ENCODE results near the gene ASCC2. TPM values are rescaled to one million over a fixed set of nuclear protein-coding genes. Genes with fewer than 3 reads are reported as not detected.
A peak's percentile ranks its signal among the peaks of the same experiment; 100 is the strongest.

The ASCC2 gene
- total RNA-seq, 1 donor: 33.6 TPM

GRCh38 chr22:29801796-29802195, 36.3 kb downstream of the ASCC2 start:
- TF ChIP-seq CTCF (IDR thresholded peaks at IDR 0.05; ENCODE audit: insufficient read depth, low read length): no peak
- no peak overlapping the region for H3K4me3 ChIP-seq (ENCODE audit: low read depth, low read length)
- DNase-seq (ENCODE audit: low read depth): no peak

- DNase-seq (ENCODE audit: low read depth): no peak
Observed at GRCh38 chr22:29801153-29801552, 36.9 kb downstream of the ASCC2 start.

GRCh38 chr22:29799217-29799680, 38.8 kb downstream of the ASCC2 start:
- TF ChIP-seq CTCF (IDR thresholded peaks at IDR 0.05; ENCODE audit: insufficient read depth, low read length): peak; percentile 28
- DNase-seq (ENCODE audit: low read depth): peak; percentile 96
- H3K4me3 ChIP-seq (ENCODE audit: low read depth, low read length): peak overlapping the region; percentile 33

More at GRCh38 chr22:29801153-29801552, 36.9 kb downstream of the ASCC2 start:
- TF ChIP-seq CTCF (IDR thresholded peaks at IDR 0.05; ENCODE audit: insufficient read depth, low read length): no peak
- no peak overlapping the region for H3K4me3 ChIP-seq (ENCODE audit: low read depth, low read length)

GRCh38 chr22:29798801-29799200, 39.3 kb downstream of the ASCC2 start:
- peak overlapping the region; percentile 33 for H3K4me3 ChIP-seq (ENCODE audit: low read depth, low read length)
- no peak for DNase-seq (ENCODE audit: low read depth)
- no peak for TF ChIP-seq CTCF (IDR thresholded peaks at IDR 0.05; ENCODE audit: insufficient read depth, low read length)

- no peak overlapping the region for H3K4me3 ChIP-seq (ENCODE audit: low read depth, low read length)
- no peak for TF ChIP-seq CTCF (IDR thresholded peaks at IDR 0.05; ENCODE audit: insufficient read depth, low read length)
- no peak for DNase-seq (ENCODE audit: low read depth)
Observed at GRCh38 chr22:29798318-29798717, 39.8 kb downstream of the ASCC2 start.

- no peak for TF ChIP-seq CTCF (IDR thresholded peaks at IDR 0.05; ENCODE audit: insufficient read depth, low read length)
- H3K4me3 ChIP-seq (ENCODE audit: low read depth, low read length): no peak overlapping the region
- DNase-seq (ENCODE audit: low read depth): no peak
Observed at GRCh38 chr22:29797351-29797750, 40.7 kb downstream of the ASCC2 start.

GRCh38 chr22:29795663-29796062, 42.4 kb downstream of the ASCC2 start:
- H3K4me3 ChIP-seq (ENCODE audit: low read depth, low read length): no peak overlapping the region
- TF ChIP-seq CTCF (IDR thresholded peaks at IDR 0.05; ENCODE audit: insufficient read depth, low read length): no peak
- DNase-seq (ENCODE audit: low read depth): no peak
